ENCODE data around the gene CHST3. TPM values are rescaled to one million over a fixed set of nuclear protein-coding genes. Genes with fewer than 3 reads are reported as not detected.

Gene CHST3
- total and polyA plus RNA-seq, 10 of the 15 experiments (the other 5 are each of a cell fraction or from before 2014, with no cell fraction given): 0.03 to 0.50 (median 0.05) TPM; not detected in 2

DNA sequence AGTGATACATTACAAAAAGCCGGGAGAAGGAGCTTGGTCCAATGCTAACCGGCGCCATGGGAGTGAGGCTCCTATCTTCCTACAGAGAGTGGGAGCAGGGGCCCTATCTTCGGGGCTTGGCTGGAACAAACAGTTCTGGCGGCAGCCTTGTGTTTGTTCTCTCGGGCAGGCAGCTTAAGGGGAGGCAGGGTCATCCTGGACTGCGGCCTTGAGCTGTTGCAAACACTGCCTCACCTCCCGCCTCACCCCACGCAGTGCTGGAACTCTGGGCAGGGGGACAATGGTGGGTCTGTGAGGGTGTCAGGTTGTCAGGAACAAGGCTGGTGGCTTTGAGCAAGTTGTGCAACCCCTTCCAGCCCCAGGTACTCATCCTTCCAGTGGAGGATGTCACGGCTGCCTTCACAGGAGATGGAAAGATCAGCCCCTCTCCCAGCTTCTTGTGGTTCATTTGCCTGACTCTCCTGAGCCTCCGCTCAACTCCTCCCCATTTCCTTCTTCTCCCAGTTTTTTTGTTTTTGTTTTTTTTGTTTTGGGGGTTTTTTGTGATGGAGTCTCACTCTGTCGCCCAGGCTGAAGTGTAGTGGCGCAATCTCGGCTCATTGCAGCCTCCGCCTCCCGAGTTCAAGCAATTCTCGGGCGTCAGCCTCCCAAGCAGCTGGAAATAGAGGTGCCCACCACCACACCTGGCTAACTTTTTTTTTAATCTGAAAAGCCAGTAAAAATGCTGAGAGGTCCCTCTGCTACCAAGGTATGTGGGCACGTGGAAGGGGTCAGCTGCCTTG lies 66.8 kb downstream of the CHST3 start:
- H3K9ac ChIP-seq (ENCODE audit: control insufficient read depth, insufficient read depth, low read length): no peak overlapping the region
- ChIA-PET POLR2A (no interaction called here), SMC1A (ENCODE audit: uncharacterized antibody, unreplicated experiment) (interaction anchor here (1.2 kb wide), 1 partner anchor 73 kb away, joined by 3 read pairs; no protein-coding TSS in a partner anchor), RAD21 (ENCODE audit: unreplicated experiment) (interaction anchor here (1.2 kb wide), 1 partner anchor 134 kb away, joined by 4 read pairs; no protein-coding TSS in a partner anchor), CTCF (interaction anchor here (0.7 to 2.4 kb wide), 5 partner anchors 18 to 75 kb away, joined by 3 to 5 read pairs (median 3); no protein-coding TSS in a partner anchor)
- peaks cover 2 to 4% of the 10 kb centered on the region in 2 experiments; a peak in 2 of 4 replicates for H3K27me3 ChIP-seq (replicated peaks in 1 of 2; ENCODE audit: control insufficient read depth in 2 of 2, insufficient read depth in 2 of 2, low read length in 1 of 2)
- H3K79me2 ChIP-seq (ENCODE audit: control insufficient read depth, insufficient read depth, low read length): no peaks in the 10 kb centered on the region
- H3K36me3 ChIP-seq (ENCODE audit: control insufficient read depth in 2 of 2, insufficient read depth in 2 of 2, low read length in 1 of 2): no peaks in the 10 kb centered on the region
- H3K9me3 ChIP-seq (replicated peaks; ENCODE audit: control insufficient read depth, insufficient read depth, low read length): no peaks in the 10 kb centered on the region
- ATAC-seq: no peak
- in situ Hi-C loops (cut with MboI): no loop called here
- no peak overlapping the region for H3K27ac ChIP-seq (ENCODE audit: control insufficient read depth, insufficient read depth)
- H3K4me2 ChIP-seq (ENCODE audit: control insufficient read depth, insufficient read depth): no peak overlapping the region
- intact Hi-C loops (cut with micrococcal nuclease; ENCODE audit: unreplicated experiment): no loop called here
- H3K4me3 ChIP-seq: no peak overlapping the region
- H2AFZ ChIP-seq (ENCODE audit: control insufficient read depth, low read depth, low read length): no peak overlapping the region
- no peaks in the 10 kb centered on the region for H3K4me1 ChIP-seq (ENCODE audit: control insufficient read depth, insufficient read depth, low read length)
- no TSS peak for BruUV-seq (replicated peaks)
- no peak for DNase-seq (ENCODE audit: low read depth, low spot score)
- 47% methylated on average over 19 of the region's 19 CpGs for WGBS (ENCODE audit: insufficient coverage, insufficient replicate concordance, low lambda C conversion rate, missing lambda C conversion rate)
- H4K20me1 ChIP-seq (ENCODE audit: control insufficient read depth, insufficient read depth): no peaks in the 10 kb centered on the region
- FAIRE-seq: no peak
- TF ChIP-seq ZNF592 (IDR thresholded peaks at IDR 0.05) (no peak), PAX8 (IDR thresholded peaks at IDR 0.05) (no peak)

Data from GM12878 (cell line).